ENCODE data around the gene YAF2.

- TF ChIP-seq CTCF (IDR thresholded peaks at IDR 0.05) (no peak), POLR2A (IDR thresholded peaks at IDR 0.05) (no peak)
Observed at GRCh38 chr12:42213023-42213422, 25.0 kb downstream of the YAF2 start.
